ENCODE data around the gene IFI44L. TPM values are rescaled to one million over a fixed set of nuclear protein-coding genes. Genes with fewer than 3 reads are reported as not detected.

The IFI44L gene
- total RNA-seq, 4 donors from 2014 or later = 4.3 to 15.4 (median 9.6) TPM

- 40% methylated on average over 7 of the region's 7 CpGs for WGBS
- H3K4me3 ChIP-seq = no peak overlapping the region
- no peaks in the 10 kb centered on the region for H3K36me3 ChIP-seq
- H3K27ac ChIP-seq (replicated peaks in 1 of 4) = peak overlapping the region in 1 of 4 donors; percentile 31
- TF ChIP-seq POLR2AphosphoS5 (IDR thresholded peaks at IDR 0.05) = peak in 1 of 2 donors; percentile 67
- TF ChIP-seq CTCF (IDR thresholded peaks at IDR 0.05) = peak; percentile 79 to 91 (median 88)
- no peak for TF ChIP-seq POLR2A (IDR thresholded peaks at IDR 0.05; ENCODE audit: low read depth)
- no peak for TF ChIP-seq EP300 (IDR thresholded peaks at IDR 0.05)
- no peak for DNase-seq (ENCODE audit: extremely low spot score)
- no peaks in the 10 kb centered on the region for H3K27me3 ChIP-seq
- no peaks in the 10 kb centered on the region for H3K9me3 ChIP-seq
- intact Hi-C loops (cut with DNase I) = no loop called here
- H3K4me1 ChIP-seq = peaks cover 5 to 34% (median 25%) of the 10 kb centered on the region in 4 donors
Measured at GRCh38 chr1:78617615-78618026, 2.6 kb upstream of the IFI44L start.

DNA sequence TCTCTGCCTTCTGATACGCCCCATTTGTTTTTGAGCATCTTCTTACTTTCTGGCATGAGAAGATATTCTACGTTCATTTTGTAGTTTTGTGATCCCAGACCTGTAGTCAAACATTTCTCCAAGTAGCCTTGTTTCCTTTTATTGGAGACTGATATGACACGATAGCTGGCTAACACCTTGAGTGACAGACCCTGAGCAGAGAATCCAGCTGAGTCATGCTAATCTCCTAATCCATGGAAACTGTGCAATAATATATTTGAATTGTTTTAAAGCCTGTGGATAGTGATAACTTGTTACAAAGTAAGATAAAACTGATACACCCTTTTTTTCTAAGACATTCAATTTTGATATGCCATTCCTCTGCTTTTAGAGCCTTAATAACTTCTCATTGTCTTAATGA, 1.2 kb upstream of the IFI44L start:
- intact Hi-C loops (cut with DNase I) = no loop called here
- no peak for DNase-seq (ENCODE audit: extremely low spot score)
- no peaks in the 10 kb centered on the region for H3K9me3 ChIP-seq
- peaks cover 5 to 36% (median 27%) of the 10 kb centered on the region in 4 donors for H3K4me1 ChIP-seq
- no peaks in the 10 kb centered on the region for H3K27me3 ChIP-seq
- H3K4me3 ChIP-seq = peak overlapping the region; percentile 40 to 53 (median 44)
- WGBS = 75% methylated on average over 3 of the region's 3 CpGs
- no peaks in the 10 kb centered on the region for H3K36me3 ChIP-seq
- TF ChIP-seq CTCF (IDR thresholded peaks at IDR 0.05) (no peak), EP300 (IDR thresholded peaks at IDR 0.05) (no peak), POLR2A (IDR thresholded peaks at IDR 0.05; ENCODE audit: low read depth) (no peak), POLR2AphosphoS5 (IDR thresholded peaks at IDR 0.05) (no peak)
- H3K27ac ChIP-seq (replicated peaks in 1 of 4) = peak overlapping the region; percentile 59 to 77 (median 74)

DNA sequence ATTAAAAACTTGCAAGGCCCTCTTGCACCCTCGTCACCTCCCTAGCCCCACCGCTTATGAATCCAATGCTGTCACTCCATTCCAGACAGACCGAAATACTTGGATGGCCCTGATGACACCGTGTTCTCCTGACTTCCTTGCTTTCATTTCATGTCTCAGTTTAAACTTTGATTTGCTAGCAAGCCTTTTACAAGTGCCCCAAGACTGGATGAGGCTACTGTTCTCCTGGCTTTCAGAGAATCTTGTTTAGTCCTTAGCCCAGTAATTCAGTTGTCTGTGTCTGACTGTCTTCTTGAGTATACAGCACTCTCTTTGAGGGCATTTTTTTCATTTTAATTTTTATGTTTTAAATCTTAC, 824 bp upstream of the IFI44L start:
- TF ChIP-seq EP300 (IDR thresholded peaks at IDR 0.05) (no peak), CTCF (IDR thresholded peaks at IDR 0.05) (no peak), POLR2A (IDR thresholded peaks at IDR 0.05; ENCODE audit: low read depth) (no peak), POLR2AphosphoS5 (IDR thresholded peaks at IDR 0.05) (peak in 1 of 2 donors; percentile 9)
- Histone ChIP-seq H3K4me3 (peak overlapping the region; percentile 40 to 53 (median 44)), H3K27me3 (no peaks in the 10 kb centered on the region), H3K36me3 (no peaks in the 10 kb centered on the region), H3K4me1 (peaks cover 5 to 36% (median 27%) of the 10 kb centered on the region in 4 donors), H3K27ac (replicated peaks in 1 of 4) (peak overlapping the region; percentile 59 to 77 (median 74)), H3K9me3 (no peaks in the 10 kb centered on the region)
- WGBS = 57% methylated on average over 4 of the region's 4 CpGs
- no peak for DNase-seq (ENCODE audit: extremely low spot score)
- intact Hi-C loops (cut with DNase I) = no loop called here

DNA sequence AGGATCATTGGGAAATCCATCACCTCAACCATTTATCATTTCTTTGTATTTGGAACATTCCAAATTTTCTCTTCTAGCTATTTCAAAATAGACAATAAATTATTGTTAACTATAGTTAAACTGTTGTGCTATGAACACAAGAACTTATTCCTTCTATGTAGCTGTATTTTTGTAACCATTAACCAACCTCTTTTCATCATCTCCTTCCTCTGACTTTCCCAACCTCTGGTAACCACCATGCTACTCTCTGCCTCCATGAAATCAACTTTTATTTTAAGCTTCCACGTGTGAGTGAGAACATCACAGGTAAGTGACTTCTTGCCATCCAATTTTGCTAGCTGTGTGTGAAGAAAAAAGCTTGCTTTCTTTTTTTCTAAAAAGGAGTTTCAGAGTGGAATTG, 418 bp downstream of the IFI44L start:
- Histone ChIP-seq H3K27me3 (no peaks in the 10 kb centered on the region), H3K27ac (replicated peaks in 1 of 4) (peak overlapping the region; percentile 59 to 77 (median 74)), H3K9me3 (no peaks in the 10 kb centered on the region), H3K4me3 (peak overlapping the region; percentile 40 to 53 (median 44)), H3K4me1 (peaks cover 5 to 36% (median 27%) of the 10 kb centered on the region in 4 donors), H3K36me3 (no peaks in the 10 kb centered on the region)
- TF ChIP-seq POLR2A (IDR thresholded peaks at IDR 0.05; ENCODE audit: low read depth) (no peak), CTCF (IDR thresholded peaks at IDR 0.05) (no peak), POLR2AphosphoS5 (IDR thresholded peaks at IDR 0.05) (no peak), EP300 (IDR thresholded peaks at IDR 0.05) (no peak)
- no peak for DNase-seq (ENCODE audit: extremely low spot score)
- intact Hi-C loops (cut with DNase I) = loop anchor here (2.0 kb wide), 1 partner anchor 56 kb away; no protein-coding TSS in a partner anchor
- 28% methylated on average over 1 of the region's 1 CpG for WGBS

DNA sequence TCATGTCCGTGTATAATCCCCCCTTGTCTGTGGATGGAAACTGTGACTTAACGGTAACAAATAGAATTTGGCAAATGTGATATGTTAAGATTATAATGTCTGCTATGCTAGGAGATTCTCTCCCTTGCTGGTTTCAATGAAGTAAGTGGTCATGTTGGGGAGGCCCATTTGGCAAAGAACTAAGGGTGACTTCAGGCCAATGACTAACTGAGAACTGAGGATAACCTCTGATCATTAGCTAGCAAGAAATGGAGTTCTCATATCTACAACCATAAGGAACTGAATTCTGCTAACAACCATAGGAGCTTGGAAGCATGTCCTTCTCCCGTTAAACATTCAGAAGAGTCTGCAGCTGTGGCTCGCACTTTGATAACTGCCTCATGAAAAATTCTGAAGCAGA, 2.3 kb downstream of the IFI44L start:
- peaks cover 4 to 35% (median 25%) of the 10 kb centered on the region in 4 donors for H3K4me1 ChIP-seq
- TF ChIP-seq POLR2AphosphoS5 (IDR thresholded peaks at IDR 0.05) (no peak), EP300 (IDR thresholded peaks at IDR 0.05) (no peak), CTCF (IDR thresholded peaks at IDR 0.05) (no peak), POLR2A (IDR thresholded peaks at IDR 0.05; ENCODE audit: low read depth) (no peak)
- no peaks in the 10 kb centered on the region for H3K36me3 ChIP-seq
- H3K27me3 ChIP-seq = no peaks in the 10 kb centered on the region
- intact Hi-C loops (cut with DNase I) = no loop called here
- no peak for DNase-seq (ENCODE audit: extremely low spot score)
- 77% methylated on average over 4 of the region's 4 CpGs for WGBS
- H3K27ac ChIP-seq (replicated peaks in 1 of 4) = peak overlapping the region; percentile 1 to 59 (median 7)
- peak overlapping the region; percentile 0 to 13 (median 8) for H3K4me3 ChIP-seq
- H3K9me3 ChIP-seq = no peaks in the 10 kb centered on the region
